Measurements from ENCODE around the gene CSF1R.

DNA sequence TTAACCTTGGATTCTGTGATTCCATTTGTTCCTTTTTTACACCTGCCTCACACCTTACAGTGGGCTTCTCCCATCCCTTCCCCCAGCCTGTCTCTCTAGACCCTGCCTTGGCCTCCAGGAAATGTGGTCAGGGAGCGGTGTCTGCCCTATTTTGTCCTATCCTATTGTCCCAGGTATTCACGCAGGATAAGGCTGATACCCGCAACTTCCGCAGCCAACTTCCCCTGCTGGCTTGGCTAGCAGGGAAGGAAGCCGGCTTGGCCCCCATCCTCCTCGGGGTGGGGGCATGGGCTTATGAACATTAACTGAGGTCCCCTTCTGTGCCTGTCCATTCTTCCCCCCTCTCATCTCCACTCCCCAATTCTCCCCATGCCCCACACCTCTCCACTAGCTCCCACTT, 3.5 kb downstream of the CSF1R start:
- TF ChIP-seq, protein P1, sequence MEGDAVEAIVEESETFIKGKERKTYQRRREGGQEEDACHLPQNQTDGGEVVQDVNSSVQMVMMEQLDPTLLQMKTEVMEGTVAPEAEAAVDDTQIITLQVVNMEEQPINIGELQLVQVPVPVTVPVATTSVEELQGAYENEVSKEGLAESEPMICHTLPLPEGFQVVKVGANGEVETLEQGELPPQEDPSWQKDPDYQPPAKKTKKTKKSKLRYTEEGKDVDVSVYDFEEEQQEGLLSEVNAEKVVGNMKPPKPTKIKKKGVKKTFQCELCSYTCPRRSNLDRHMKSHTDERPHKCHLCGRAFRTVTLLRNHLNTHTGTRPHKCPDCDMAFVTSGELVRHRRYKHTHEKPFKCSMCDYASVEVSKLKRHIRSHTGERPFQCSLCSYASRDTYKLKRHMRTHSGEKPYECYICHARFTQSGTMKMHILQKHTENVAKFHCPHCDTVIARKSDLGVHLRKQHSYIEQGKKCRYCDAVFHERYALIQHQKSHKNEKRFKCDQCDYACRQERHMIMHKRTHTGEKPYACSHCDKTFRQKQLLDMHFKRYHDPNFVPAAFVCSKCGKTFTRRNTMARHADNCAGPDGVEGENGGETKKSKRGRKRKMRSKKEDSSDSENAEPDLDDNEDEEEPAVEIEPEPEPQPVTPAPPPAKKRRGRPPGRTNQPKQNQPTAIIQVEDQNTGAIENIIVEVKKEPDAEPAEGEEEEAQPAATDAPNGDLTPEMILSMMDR (IDR thresholded peaks at IDR 0.05) = no peak
- TF ChIP-seq RAD21 (conservative IDR thresholded peaks at IDR 0.05 in 1 of 2, IDR thresholded peaks at IDR 0.05 in 1 of 2) = no peak
- TF ChIP-seq NR3C1 (IDR thresholded peaks at IDR 0.05) = no peak
- no peak for TF ChIP-seq ZFP36 (IDR thresholded peaks at IDR 0.05; ENCODE audit: borderline replicate concordance, partially characterized antibody)
- no peak for TF ChIP-seq ZNF302 (CRISPR knock-in tag; IDR thresholded peaks at IDR 0.05)
- TF ChIP-seq, protein P2, sequence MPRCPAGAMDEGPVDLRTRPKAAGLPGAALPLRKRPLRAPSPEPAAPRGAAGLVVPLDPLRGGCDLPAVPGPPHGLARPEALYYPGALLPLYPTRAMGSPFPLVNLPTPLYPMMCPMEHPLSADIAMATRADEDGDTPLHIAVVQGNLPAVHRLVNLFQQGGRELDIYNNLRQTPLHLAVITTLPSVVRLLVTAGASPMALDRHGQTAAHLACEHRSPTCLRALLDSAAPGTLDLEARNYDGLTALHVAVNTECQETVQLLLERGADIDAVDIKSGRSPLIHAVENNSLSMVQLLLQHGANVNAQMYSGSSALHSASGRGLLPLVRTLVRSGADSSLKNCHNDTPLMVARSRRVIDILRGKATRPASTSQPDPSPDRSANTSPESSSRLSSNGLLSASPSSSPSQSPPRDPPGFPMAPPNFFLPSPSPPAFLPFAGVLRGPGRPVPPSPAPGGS (IDR thresholded peaks at IDR 0.05) = no peak
- no peak for TF ChIP-seq MYC (IDR thresholded peaks at IDR 0.05; ENCODE audit: borderline replicate concordance, low read length)
- no peak for TF ChIP-seq KDM1A (IDR thresholded peaks at IDR 0.05; ENCODE audit: low read depth)
- TF ChIP-seq, protein P3, sequence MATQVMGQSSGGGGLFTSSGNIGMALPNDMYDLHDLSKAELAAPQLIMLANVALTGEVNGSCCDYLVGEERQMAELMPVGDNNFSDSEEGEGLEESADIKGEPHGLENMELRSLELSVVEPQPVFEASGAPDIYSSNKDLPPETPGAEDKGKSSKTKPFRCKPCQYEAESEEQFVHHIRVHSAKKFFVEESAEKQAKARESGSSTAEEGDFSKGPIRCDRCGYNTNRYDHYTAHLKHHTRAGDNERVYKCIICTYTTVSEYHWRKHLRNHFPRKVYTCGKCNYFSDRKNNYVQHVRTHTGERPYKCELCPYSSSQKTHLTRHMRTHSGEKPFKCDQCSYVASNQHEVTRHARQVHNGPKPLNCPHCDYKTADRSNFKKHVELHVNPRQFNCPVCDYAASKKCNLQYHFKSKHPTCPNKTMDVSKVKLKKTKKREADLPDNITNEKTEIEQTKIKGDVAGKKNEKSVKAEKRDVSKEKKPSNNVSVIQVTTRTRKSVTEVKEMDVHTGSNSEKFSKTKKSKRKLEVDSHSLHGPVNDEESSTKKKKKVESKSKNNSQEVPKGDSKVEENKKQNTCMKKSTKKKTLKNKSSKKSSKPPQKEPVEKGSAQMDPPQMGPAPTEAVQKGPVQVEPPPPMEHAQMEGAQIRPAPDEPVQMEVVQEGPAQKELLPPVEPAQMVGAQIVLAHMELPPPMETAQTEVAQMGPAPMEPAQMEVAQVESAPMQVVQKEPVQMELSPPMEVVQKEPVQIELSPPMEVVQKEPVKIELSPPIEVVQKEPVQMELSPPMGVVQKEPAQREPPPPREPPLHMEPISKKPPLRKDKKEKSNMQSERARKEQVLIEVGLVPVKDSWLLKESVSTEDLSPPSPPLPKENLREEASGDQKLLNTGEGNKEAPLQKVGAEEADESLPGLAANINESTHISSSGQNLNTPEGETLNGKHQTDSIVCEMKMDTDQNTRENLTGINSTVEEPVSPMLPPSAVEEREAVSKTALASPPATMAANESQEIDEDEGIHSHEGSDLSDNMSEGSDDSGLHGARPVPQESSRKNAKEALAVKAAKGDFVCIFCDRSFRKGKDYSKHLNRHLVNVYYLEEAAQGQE (IDR thresholded peaks at IDR 0.05) = no peak
- TF ChIP-seq CEBPB (IDR thresholded peaks at IDR 0.05) = no peak
- no peak for TF ChIP-seq SMC3 (IDR thresholded peaks at IDR 0.05)
- no peak for TF ChIP-seq RFX5 (IDR thresholded peaks at IDR 0.05)
- TF ChIP-seq EHMT2 (IDR thresholded peaks at IDR 0.05; ENCODE audit: low read depth) = no peak
- no peak for TF ChIP-seq POLR2A (IDR thresholded peaks at IDR 0.05; ENCODE audit: low read length)

All from A549 (cell line).